A673 (cell line): ENCODE data around the gene RNF41.

ENCODE experiments used
- CTCF ChIP-seq: fragments of 300-800, 200-600 bp; sonication (generic); conservative IDR thresholded peaks from 2 replicates; pipeline ENCODE4 v1.5.1; 2017; ENCODE audit warnings: low read depth, mild to moderate bottlenecking, antibody characterized with exemption, low read length, moderate library complexity, mixed read lengths
- EZH2 ChIP-seq: fragments of 200-600 bp; sonication (generic); IDR thresholded peaks from 2 replicates; pipeline ENCODE4 v1.6.1; 2017; ENCODE audit warnings: borderline replicate concordance, low read depth, mild to moderate bottlenecking, mixed read lengths, antibody characterized with exemption, low read length; ENCODE audit not compliant: poor library complexity, severe bottlenecking

- TF ChIP-seq CTCF (no peak), EZH2 (no peak)
Measured at GRCh38 chr12:56158029-56158925, 63.4 kb downstream of the RNF41 start, which contains the start of gene MYL6.
